Measurements from ENCODE around the gene MTURN.
"Not testable (repeated sequence)": the region's sequence is repeated elsewhere in the genome, so short reads cannot be mapped to it uniquely, and the experiment has no call there.

Gene MTURN

DNA sequence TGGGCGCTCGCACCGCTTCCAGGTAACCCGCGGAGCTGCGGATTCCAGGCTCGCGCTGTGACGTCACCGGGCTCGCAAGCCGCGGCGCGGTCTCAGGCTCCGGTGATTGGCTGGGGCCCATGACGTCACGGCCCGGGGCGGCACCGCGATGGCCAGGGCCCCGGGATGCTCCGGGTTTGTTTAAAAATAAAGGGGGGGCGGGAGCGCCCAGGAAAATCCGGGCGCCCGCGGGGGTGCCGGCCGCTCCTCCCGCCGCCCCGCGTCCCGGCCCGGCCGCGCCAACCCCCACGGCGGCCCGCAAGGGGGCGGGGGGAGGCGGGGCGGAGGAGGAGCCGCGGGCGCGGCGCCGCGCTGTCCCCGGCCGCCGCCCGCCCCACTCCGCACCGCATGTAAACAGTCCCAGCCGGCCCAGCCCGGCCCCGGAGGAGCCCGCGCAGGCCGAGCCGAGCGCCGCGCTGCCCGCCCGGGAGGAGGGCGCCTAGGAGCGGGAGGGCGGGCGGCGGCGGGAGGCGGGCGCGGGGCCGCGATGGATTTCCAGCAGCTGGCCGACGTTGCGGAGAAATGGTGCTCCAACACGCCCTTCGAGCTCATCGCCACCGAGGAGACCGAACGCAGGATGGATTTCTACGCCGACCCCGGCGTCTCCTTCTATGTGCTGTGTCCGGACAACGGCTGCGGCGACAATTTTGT lies at the start of gene MTURN:
Gene MTURN, plus strand, starts transcription at position 376 of the 690 bp plus-strand sequence. Its CDS starts 151 bp downstream, at position 527.
- DNase-seq, result peak; percentile 76

GRCh38 chr7:30086529-30086928 lies 48.3 kb upstream of the MTURN start:
- DNase-seq, result no peak

DNA sequence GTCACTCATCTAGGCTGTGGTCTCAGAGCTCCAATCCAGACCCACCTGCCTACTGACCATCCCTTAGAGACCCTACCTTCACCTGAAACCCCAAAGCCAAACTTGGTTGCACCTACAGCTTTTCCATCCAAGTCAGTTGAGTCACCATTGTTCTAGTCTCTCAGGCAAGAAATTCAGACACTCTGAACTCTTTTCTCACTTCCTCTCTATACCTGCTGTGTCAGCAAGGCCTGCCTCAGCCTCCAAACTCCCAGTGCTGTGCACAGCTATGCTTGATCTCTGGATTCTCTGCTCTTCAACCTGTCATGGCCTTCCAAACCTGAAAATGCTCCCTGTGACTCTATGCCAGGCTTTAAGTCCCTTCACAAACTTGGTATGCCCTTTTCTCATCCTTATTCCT lies 47.4 kb upstream of the MTURN start:
- DNase-seq, result no peak

DNA sequence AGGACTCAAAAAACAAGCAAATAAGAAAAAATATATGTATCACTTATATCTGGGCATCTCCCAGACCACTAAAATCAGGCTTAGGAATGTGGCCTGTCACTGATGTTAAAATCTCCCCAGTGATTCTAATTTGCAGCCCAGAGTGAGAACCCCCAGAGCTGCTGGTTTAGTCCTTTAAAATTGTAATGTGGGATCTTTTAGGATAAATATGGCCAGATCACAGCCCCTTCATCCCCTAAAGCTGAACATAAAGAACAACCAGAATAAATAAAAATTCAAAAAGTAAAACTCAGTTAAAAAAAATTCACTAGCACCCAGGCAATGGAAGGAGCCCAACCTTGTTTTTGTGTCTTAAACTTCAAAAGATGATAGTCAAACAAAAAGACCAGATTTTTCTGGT lies 46.4 kb upstream of the MTURN start:
- no peak for DNase-seq

GRCh38 chr7:30090111-30090510 lies 44.7 kb upstream of the MTURN start:
- DNase-seq, result no peak

GRCh38 chr7:30091491-30091912 lies 43.3 kb upstream of the MTURN start:
- no peak for DNase-seq

- no peak for DNase-seq
Observed at GRCh38 chr7:30091987-30092386, 42.8 kb upstream of the MTURN start.

DNA sequence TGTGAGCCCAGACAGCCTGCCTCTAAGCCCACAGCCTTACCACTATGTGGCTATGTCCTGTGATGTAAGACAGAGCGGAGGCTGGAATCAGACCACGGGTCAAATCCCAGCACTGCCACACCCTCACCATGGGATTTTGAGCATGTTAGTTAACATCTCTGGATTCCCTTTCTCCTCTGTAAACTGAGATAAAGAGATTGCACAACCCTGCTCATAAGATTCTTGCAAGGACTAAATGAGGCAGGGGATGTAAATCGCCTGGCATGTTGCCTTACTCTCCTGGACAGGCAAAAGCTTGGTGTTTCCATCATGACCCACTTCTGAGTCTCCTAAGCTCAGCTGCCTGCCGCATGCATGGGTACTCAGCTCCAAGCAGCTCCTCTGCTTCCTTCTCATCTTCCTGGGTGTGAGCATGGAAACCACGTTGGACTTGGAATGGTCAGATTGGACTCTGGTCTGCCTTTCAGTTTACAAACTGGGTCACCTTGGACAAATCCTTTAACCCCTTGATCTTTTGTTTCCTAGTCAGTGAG lies 41.3 kb upstream of the MTURN start:
- DNase-seq, result no peak

GRCh38 chr7:30098599-30098998 lies 36.2 kb upstream of the MTURN start:
- DNase-seq, result not testable (repeated sequence)

DNA sequence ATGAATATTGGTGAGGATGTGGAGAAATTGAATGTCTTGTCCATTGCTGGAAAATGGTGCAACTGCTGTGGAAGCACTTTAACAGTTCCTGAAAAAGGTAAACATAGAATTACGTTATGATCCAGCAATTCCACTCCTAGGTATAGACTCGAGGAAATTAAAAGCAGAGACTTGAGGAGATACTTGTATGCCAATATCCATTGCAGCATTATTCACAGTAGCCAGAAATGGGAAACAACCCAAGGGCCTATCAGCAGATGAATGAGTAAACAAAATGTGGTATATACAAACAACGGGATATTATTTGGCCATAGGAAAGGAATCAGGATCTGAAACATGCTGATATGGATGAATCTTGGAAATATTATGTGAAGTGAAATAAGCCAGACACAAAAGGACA lies 32.5 kb upstream of the MTURN start:
- DNase-seq, result no peak

DNA sequence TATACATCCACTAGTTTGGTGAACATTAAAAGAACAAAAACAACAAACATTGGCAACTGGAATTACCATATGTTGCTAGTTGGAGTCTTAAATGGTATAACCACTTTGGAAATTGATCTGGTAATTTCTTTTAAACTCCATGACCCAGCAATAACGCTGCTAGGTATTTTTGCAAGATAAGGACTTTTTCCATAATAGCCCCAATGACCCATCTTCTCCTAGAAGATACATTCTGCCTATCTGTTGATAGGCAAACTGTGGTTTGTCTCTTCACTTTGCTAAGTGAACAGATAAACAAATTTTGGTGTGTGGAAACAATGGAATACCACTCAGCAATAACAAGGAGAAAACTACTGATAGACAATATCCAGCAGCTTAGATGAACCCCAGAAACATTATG lies 30.6 kb upstream of the MTURN start:
- no peak for DNase-seq

DNA sequence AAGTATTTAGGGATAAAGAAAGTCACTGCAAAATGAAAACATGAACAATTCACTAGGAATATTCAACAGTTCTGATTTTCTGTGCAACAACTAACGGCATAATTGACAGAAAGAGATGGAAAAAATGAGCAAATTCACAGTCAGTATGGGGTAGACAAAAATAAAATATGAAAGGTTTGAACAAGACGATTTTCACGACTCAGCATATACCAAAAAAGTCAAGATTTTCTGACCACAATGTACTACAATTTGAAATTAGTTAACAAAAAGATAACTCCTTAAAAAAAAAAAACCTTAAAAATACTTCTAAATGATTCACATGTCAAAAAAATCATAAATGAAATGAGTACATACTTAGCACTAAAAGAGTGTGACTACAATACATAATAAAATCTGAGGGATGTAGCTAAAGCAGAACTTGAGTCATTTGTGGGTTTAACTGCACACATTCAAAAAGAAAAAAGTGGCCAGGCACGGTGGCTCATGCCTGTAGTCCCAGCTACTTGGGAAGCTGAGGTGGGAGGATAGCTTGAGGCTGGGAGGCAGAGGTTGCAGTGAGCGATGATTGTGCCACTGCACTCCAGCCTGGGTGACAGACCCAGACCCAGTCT lies 22.6 kb upstream of the MTURN start:
- no peak for DNase-seq

DNA sequence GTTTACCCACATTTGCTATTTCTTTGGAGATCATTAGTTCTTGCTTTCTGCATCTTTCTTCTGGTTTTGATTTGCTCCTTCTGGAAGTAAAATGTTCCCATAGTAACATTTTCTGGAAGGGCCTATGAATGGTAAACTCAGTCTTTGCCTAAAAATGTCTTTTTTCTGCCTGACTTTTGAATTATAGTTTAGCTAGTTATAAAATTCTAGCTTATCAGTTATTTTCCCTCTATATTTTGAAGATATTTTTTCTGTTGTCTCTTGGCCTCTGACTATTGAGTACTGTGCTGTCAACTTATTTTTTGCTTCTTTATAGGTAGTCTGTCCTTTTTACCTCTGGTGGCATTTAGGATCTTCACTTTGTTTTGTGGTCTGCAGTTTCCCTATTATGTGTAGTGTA lies 21.6 kb upstream of the MTURN start:
- DNase-seq, result no peak

DNA sequence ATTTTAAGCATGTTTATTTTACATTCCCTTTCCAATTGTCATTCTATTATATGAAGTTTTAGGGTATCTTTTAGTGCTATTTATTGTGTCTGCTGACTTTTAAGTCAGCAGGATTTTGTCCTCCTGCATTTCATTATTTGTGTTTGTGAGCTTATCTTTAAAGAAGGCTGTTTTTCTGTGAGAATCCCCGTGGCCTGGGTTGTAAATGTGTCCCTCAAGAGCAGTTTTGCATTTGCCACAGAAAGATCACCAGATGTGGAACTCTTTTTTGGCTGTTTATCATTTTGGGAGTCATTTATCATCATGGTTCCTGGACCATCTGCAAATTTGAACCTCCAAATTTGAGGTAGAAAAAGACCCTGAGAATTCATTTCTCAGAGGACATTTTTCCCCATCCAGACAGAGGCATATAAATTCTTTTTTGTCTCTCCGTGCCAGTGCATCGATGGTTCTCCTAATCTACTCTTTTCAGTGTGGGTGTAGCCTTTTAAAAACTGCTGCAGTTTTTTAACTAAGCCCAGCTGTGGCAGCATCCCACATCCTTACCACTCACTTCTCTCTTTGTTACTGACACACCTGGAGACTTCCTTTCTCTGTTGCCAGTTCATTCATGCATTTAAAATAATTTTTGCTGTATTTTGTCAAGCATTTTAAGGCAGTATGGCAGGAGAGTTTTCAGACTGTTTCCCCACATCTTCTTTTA lies 20.1 kb upstream of the MTURN start:
- DNase-seq, result no peak

DNA sequence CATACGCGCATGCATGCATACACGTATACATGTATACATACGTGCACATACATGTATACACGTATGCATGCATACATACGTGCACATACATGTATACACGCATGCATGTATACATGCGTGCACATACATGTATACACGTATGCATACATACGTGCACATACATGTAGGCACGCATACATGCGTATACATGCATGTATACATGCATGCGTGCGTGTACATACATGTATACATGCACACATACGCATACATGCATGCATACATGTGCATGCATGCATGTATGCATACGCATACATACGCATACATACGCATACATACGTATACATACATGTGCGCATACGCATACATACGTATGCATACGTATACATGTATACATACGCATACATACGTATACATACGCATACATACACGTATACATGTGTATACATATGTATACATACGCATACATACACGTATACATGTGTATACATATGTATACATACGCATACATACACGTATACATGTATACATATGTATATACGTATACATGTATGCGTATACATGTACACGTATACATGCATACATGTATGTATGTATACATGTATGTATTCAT lies 19.0 kb upstream of the MTURN start:
- no peak for DNase-seq

DNA sequence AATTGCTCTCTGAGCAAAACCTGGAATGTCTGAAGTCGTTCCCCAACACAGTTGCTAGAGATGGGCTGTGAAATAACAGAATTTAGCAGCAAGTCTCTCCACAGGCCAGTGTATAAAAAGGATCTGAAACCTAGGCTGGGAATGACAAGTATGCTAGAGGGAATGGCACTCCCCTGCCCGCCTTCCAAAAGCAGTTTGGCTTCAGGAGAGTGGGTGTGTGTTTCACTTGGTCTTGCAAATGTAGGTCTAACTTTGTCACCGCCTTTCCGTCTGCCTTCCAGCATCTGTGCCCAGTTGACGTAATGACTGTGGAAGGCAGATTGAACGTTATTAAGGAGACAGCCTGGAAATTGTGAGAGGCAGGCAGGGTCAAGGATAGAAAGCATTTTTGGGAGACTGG lies 18.0 kb upstream of the MTURN start:
- DNase-seq, result no peak

DNA sequence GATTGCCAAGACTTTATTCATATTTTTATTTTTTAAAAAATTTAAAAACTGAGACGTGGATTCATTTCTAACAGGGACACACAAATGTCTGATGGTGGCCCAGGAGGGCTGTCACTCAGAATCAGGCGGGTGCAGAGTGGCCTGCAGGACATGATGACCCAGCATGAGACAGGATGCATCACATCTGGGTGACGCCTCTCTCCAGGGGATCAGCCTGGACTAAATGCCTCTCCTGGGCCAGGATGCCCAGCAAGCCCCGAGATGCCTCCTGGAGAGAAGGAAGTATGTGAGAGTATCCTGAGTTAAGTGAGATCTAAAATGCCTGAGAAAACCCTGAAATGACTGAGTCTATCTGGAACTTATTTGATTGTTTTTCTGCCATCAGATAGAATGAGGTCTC lies 16.9 kb upstream of the MTURN start:
- no peak for DNase-seq

GRCh38 chr7:30119890-30120577 lies 14.8 kb upstream of the MTURN start:
- DNase-seq, result no peak

- no peak for DNase-seq
Observed at GRCh38 chr7:30133736-30134610, 813 bp upstream of the MTURN start.

DNA sequence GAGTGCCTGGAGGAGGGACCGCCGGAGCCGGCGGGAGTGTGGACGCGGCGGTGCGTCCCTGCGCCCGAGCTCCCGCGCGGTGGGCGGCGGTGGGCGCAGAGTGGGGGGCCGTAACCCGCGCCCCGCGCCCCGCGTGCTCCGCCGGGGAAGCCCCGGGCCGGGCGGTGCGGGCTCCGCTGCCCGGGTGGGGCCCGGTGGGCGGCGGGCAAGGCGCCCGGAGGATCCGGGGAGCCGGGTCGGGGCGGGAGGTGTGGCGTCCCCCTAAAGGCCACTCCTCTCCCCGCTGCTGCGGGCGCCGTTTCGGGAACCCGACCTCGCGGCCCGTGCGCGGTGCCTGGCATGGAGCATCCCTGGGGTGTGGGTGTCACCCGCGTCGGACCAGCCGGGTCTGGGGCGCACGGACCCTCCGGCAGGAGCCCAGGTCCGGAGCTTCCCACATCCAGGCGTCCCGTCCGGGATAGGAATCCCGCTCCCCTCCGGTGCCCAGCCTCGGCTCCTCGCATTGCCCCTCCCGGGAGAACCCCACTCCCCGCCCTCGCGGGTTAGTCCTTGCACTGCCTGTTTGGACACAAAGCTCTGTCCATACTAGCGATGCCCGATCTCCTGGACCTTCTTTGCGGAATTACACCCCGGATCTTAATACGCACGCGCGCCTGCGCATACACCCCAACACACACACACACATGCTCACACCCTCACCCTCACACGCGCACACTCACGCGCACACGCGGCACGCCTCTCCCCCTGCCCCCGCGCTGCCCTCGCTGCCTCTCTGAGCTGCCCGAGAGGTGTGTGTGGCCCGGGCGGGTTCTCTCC lies 723 bp downstream of the MTURN start:
- DNase-seq, result peak; percentile 55

DNA sequence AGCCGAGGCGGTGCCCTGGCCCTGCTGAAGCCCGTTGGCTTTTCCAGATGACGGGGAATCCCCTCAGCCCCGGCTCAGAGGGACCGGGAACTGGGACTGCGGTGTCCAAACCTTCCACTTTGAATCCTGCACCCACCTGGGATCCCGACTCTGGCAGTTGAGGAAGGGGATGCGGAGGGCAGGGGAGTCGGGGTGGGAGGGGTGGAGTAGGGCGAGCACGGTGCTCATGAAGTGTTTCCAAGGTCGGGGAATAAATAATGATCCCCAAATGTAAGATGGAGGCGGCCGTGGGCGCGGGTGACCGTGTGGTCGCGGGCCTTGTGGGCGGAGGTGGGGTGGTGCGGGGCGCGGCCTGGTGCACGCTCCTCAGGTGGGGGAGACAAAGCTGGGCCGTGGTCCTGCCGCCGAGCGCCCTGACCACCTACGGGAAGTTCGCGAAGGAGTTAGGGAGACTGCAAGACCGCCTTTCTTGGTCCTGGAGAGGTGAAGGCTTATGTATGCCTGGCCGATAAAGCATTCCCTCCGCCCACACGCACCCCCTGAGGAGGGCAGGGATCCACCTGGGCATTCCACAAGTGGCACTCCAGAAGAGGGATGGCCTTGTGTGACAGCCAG lies 1.4 kb downstream of the MTURN start:
- peak; percentile 24 for DNase-seq

All from DMS79 treated with DMSO at 0.1 percent for 48 hours (cell line).